SJCRH30 (cell line): ENCODE measurements around the gene CRYGN. TPM values are rescaled to one million over a fixed set of nuclear protein-coding genes. Genes with fewer than 3 reads are reported as not detected.

Experiments used
- DNase-seq, 2 experiments: peaks; one replicate each; pipeline ENCODE4 v3.0.0-alpha.2; 2015 to 2020
- H3K27ac ChIP-seq: fragments of 250-450 bp; sonication (Bioruptor Pico); 2 replicates; pipeline ENCODE4 v1.5.1; 2020; ENCODE audit warnings: mild to moderate bottlenecking, moderate library complexity
- H3K27me3 ChIP-seq: fragments of 250-450 bp; sonication (Bioruptor Pico); 2 replicates; pipeline ENCODE4 v1.5.1; 2020; ENCODE audit warnings: mild to moderate bottlenecking, moderate library complexity
- H3K36me3 ChIP-seq: fragments of 250-450 bp; sonication (Bioruptor Pico); 2 replicates; pipeline ENCODE4 v1.5.1; 2020; ENCODE audit warnings: mild to moderate bottlenecking, moderate library complexity
- H3K4me1 ChIP-seq: fragments of 250-450 bp; sonication (Bioruptor Pico); 2 replicates; pipeline ENCODE4 v1.5.1; 2020; ENCODE audit warnings: mild to moderate bottlenecking, moderate library complexity
- H3K4me3 ChIP-seq: fragments of 250-450 bp; sonication (Bioruptor Pico); 2 replicates; pipeline ENCODE4 v1.5.1; 2020; ENCODE audit warnings: mild to moderate bottlenecking, moderate library complexity
- H3K9me3 ChIP-seq: fragments of 250-450 bp; sonication (Bioruptor Pico); replicated peaks from 2 replicates; pipeline ENCODE4 v1.5.1; 2020; ENCODE audit warnings: mild to moderate bottlenecking, moderate library complexity
- total RNA-seq: library from RNA; depleted of rRNA; stranded (reverse); fragments of >200 nt; shearing (Covaris generic); gene quantifications from 2 replicates; pipeline ENCODE4 v1.2.3, GENCODE V29; 2014

The CRYGN gene
- total RNA-seq, 1 experiment from 2014 or later = not detected

GRCh38 chr7:151393031-151393977 lies 46.6 kb downstream of the CRYGN start:
- H3K36me3 ChIP-seq = no peaks in the 10 kb centered on the region
- peaks cover 3% of the 10 kb centered on the region for H3K4me1 ChIP-seq
- H3K27me3 ChIP-seq = peaks cover 12% of the 10 kb centered on the region; the same call in 1 of the 2 replicates
- no peak overlapping the region for H3K27ac ChIP-seq
- H3K9me3 ChIP-seq = 0 out of 2 replicates have a peak, but pooled peaks cover 4% of the 10 kb centered on the region
- DNase-seq = peak in 1 of 2 experiments; percentile 45
- no peak overlapping the region for H3K4me3 ChIP-seq

GRCh38 chr7:151392426-151392825 lies 47.5 kb downstream of the CRYGN start:
- Histone ChIP-seq H3K9me3 (no peaks in the 10 kb centered on the region), H3K27ac (no peak overlapping the region), H3K36me3 (no peaks in the 10 kb centered on the region), H3K4me3 (no peak overlapping the region), H3K4me1 (peaks cover 3% of the 10 kb centered on the region), H3K27me3 (peaks cover 13% of the 10 kb centered on the region; the same call in 1 of the 2 replicates)
- no peak for DNase-seq

- no peak overlapping the region for H3K27ac ChIP-seq
- no peaks in the 10 kb centered on the region for H3K9me3 ChIP-seq
- no peaks in the 10 kb centered on the region for H3K36me3 ChIP-seq
- H3K4me3 ChIP-seq = no peak overlapping the region
- peaks cover 3% of the 10 kb centered on the region for H3K4me1 ChIP-seq
- DNase-seq = no peak
- H3K27me3 ChIP-seq = peaks cover 15% of the 10 kb centered on the region; the same call in 1 of the 2 replicates
Observed at GRCh38 chr7:151392002-151392401, 47.9 kb downstream of the CRYGN start.

- Histone ChIP-seq H3K27ac (no peak overlapping the region), H3K4me1 (peaks cover 7% of the 10 kb centered on the region), H3K4me3 (no peak overlapping the region), H3K27me3 (peaks cover 22% of the 10 kb centered on the region; the same call in 1 of the 2 replicates), H3K9me3 (no peaks in the 10 kb centered on the region), H3K36me3 (no peaks in the 10 kb centered on the region)
- no peak for DNase-seq
Observed at GRCh38 chr7:151391358-151391730, 48.6 kb downstream of the CRYGN start.

- Histone ChIP-seq H3K9me3 (no peaks in the 10 kb centered on the region), H3K27me3 (peaks cover 28% of the 10 kb centered on the region; the same call in 1 of the 2 replicates), H3K36me3 (no peaks in the 10 kb centered on the region), H3K4me1 (peaks cover 13% of the 10 kb centered on the region), H3K27ac (no peak overlapping the region), H3K4me3 (no peak overlapping the region)
- peak; percentile 51 to 66 for DNase-seq
Observed at GRCh38 chr7:151390598-151391357, 49.2 kb downstream of the CRYGN start.

GRCh38 chr7:151389768-151390597 lies 50.0 kb downstream of the CRYGN start:
- H3K9me3 ChIP-seq = no peaks in the 10 kb centered on the region
- no peak for DNase-seq
- no peaks in the 10 kb centered on the region for H3K36me3 ChIP-seq
- H3K4me1 ChIP-seq = peaks cover 18% of the 10 kb centered on the region
- no peak overlapping the region for H3K27ac ChIP-seq
- peaks cover 29% of the 10 kb centered on the region; the same call in 1 of the 2 replicates for H3K27me3 ChIP-seq
- H3K4me3 ChIP-seq = no peak overlapping the region

- Histone ChIP-seq H3K36me3 (no peaks in the 10 kb centered on the region), H3K27ac (no peak overlapping the region), H3K27me3 (peaks cover 33% of the 10 kb centered on the region; the same call in 1 of the 2 replicates), H3K4me3 (no peak overlapping the region), H3K4me1 (peaks cover 19% of the 10 kb centered on the region), H3K9me3 (no peaks in the 10 kb centered on the region)
- no peak for DNase-seq
Observed at GRCh38 chr7:151389096-151389767, 50.7 kb downstream of the CRYGN start.

- Histone ChIP-seq H3K27me3 (peaks cover 33% of the 10 kb centered on the region; the same call in 1 of the 2 replicates), H3K36me3 (no peaks in the 10 kb centered on the region), H3K4me3 (no peak overlapping the region), H3K9me3 (no peaks in the 10 kb centered on the region), H3K27ac (no peak overlapping the region), H3K4me1 (peaks cover 16% of the 10 kb centered on the region; the same call in 1 of the 2 replicates)
- DNase-seq = no peak
Observed at GRCh38 chr7:151388430-151388829, 51.5 kb downstream of the CRYGN start.

- H3K9me3 ChIP-seq = no peaks in the 10 kb centered on the region
- no peak overlapping the region for H3K4me3 ChIP-seq
- no peak overlapping the region for H3K27ac ChIP-seq
- no peaks in the 10 kb centered on the region for H3K36me3 ChIP-seq
- peaks cover 16% of the 10 kb centered on the region; the same call in 1 of the 2 replicates for H3K4me1 ChIP-seq
- DNase-seq = no peak
- peaks cover 31% of the 10 kb centered on the region; the same call in 1 of the 2 replicates for H3K27me3 ChIP-seq
Observed at GRCh38 chr7:151388007-151388297, 52.0 kb downstream of the CRYGN start.

GRCh38 chr7:151387161-151388006 lies 52.6 kb downstream of the CRYGN start:
- H3K4me3 ChIP-seq = no peak overlapping the region
- H3K27me3 ChIP-seq = peaks cover 25% of the 10 kb centered on the region; the same call in 1 of the 2 replicates
- H3K36me3 ChIP-seq = no peaks in the 10 kb centered on the region
- no peaks in the 10 kb centered on the region for H3K9me3 ChIP-seq
- peaks cover 16% of the 10 kb centered on the region; the same call in 1 of the 2 replicates for H3K4me1 ChIP-seq
- DNase-seq = no peak
- H3K27ac ChIP-seq = no peak overlapping the region

GRCh38 chr7:151386301-151387160 lies 53.4 kb downstream of the CRYGN start:
- H3K4me1 ChIP-seq = peaks cover 16% of the 10 kb centered on the region; the same call in 1 of the 2 replicates
- peaks cover 25% of the 10 kb centered on the region; the same call in 1 of the 2 replicates for H3K27me3 ChIP-seq
- no peaks in the 10 kb centered on the region for H3K36me3 ChIP-seq
- no peak overlapping the region for H3K27ac ChIP-seq
- no peak overlapping the region for H3K4me3 ChIP-seq
- H3K9me3 ChIP-seq = no peaks in the 10 kb centered on the region
- DNase-seq = no peak

- H3K27me3 ChIP-seq = peaks cover 25% of the 10 kb centered on the region; the same call in 1 of the 2 replicates
- peaks cover 16% of the 10 kb centered on the region; the same call in 1 of the 2 replicates for H3K4me1 ChIP-seq
- no peaks in the 10 kb centered on the region for H3K9me3 ChIP-seq
- peak overlapping the region; percentile 36 for H3K4me3 ChIP-seq
- peak in 1 of 2 experiments; percentile 53 for DNase-seq
- no peak overlapping the region for H3K27ac ChIP-seq
- H3K36me3 ChIP-seq = no peaks in the 10 kb centered on the region
Observed at GRCh38 chr7:151385626-151386300, 54.2 kb downstream of the CRYGN start.
